ENCODE measurements around the gene CD300A. TPM values are rescaled to one million over a fixed set of nuclear protein-coding genes. Genes with fewer than 3 reads are reported as not detected.

CD300A gene
- total RNA-seq, 1 experiment from 2014 or later = not detected

GRCh38 chr17:74455821-74456220 is 10.6 kb upstream of the CD300A start:
- CTCF ChIA-PET = interaction anchor here (0.7 to 9.3 kb wide), 11 partner anchors 10 to 155 kb away, joined by 3 to 283 read pairs (median 4); partner anchors contain the start of gene GPR142
- POLR2A ChIA-PET = interaction anchor here (2.4 to 6.8 kb wide), 2 partner anchors 25 to 75 kb away, joined by 16 to 46 read pairs; partner anchors contain the start of gene GPRC5C
- Mint-ChIP-seq H3K4me1 (ENCODE audit: insufficient read depth, unreplicated experiment) (peaks cover 7% of the 10 kb centered on the region), H3K9me3 (ENCODE audit: unreplicated experiment) (no peaks in the 10 kb centered on the region), H3K4me3 (ENCODE audit: unreplicated experiment) (no peak overlapping the region), H3K27ac (ENCODE audit: low read depth, unreplicated experiment) (no peak overlapping the region), H3K27me3 (ENCODE audit: insufficient read depth, unreplicated experiment) (no peaks in the 10 kb centered on the region), H3K36me3 (ENCODE audit: insufficient read depth, unreplicated experiment) (no peaks in the 10 kb centered on the region)
- no TSS peak for BruUV-seq (replicated peaks)
- intact Hi-C loops (cut with micrococcal nuclease) = loop anchor here (2.0 kb wide), 2 partner anchors 47 to 147 kb away; no protein-coding TSS in a partner anchor
- TF ChIP-seq, protein P1, sequence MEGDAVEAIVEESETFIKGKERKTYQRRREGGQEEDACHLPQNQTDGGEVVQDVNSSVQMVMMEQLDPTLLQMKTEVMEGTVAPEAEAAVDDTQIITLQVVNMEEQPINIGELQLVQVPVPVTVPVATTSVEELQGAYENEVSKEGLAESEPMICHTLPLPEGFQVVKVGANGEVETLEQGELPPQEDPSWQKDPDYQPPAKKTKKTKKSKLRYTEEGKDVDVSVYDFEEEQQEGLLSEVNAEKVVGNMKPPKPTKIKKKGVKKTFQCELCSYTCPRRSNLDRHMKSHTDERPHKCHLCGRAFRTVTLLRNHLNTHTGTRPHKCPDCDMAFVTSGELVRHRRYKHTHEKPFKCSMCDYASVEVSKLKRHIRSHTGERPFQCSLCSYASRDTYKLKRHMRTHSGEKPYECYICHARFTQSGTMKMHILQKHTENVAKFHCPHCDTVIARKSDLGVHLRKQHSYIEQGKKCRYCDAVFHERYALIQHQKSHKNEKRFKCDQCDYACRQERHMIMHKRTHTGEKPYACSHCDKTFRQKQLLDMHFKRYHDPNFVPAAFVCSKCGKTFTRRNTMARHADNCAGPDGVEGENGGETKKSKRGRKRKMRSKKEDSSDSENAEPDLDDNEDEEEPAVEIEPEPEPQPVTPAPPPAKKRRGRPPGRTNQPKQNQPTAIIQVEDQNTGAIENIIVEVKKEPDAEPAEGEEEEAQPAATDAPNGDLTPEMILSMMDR (IDR thresholded peaks at IDR 0.05; ENCODE audit: unreplicated experiment) = no peak
- no peak for DNase-seq (ENCODE audit: unreplicated experiment)

GRCh38 chr17:74457146-74457819 is 9.2 kb upstream of the CD300A start:
- ChIA-PET POLR2A (interaction anchor here (1.0 to 6.8 kb wide), 3 partner anchors 9 to 154 kb away, joined by 3 to 46 read pairs (median 4); no protein-coding TSS in a partner anchor), CTCF (interaction anchor here (0.5 to 9.3 kb wide), 45 partner anchors 12 to 1832 kb away, joined by 3 to 283 read pairs (median 5); partner anchors contain the start of genes BTBD17 and GPR142)
- H3K4me3 Mint-ChIP-seq (ENCODE audit: unreplicated experiment) = no peak overlapping the region
- no TSS peak for BruUV-seq (replicated peaks)
- TF ChIP-seq, protein P1 (IDR thresholded peaks at IDR 0.05; ENCODE audit: unreplicated experiment) = peak; percentile 92
- no peaks in the 10 kb centered on the region for H3K27me3 Mint-ChIP-seq (ENCODE audit: insufficient read depth, unreplicated experiment)
- DNase-seq (ENCODE audit: unreplicated experiment) = peak; percentile 69
- no peaks in the 10 kb centered on the region for H3K9me3 Mint-ChIP-seq (ENCODE audit: unreplicated experiment)
- no peaks in the 10 kb centered on the region for H3K36me3 Mint-ChIP-seq (ENCODE audit: insufficient read depth, unreplicated experiment)
- intact Hi-C loops (cut with micrococcal nuclease) = loop anchor here (1.0 to 2.0 kb wide), 5 partner anchors 36 to 146 kb away; no protein-coding TSS in a partner anchor
- no peak overlapping the region for H3K27ac Mint-ChIP-seq (ENCODE audit: low read depth, unreplicated experiment)
- peaks cover 7% of the 10 kb centered on the region for H3K4me1 Mint-ChIP-seq (ENCODE audit: insufficient read depth, unreplicated experiment)

- peaks cover 3% of the 10 kb centered on the region for H3K4me1 Mint-ChIP-seq (ENCODE audit: insufficient read depth, unreplicated experiment)
- TF ChIP-seq, protein P1 (IDR thresholded peaks at IDR 0.05; ENCODE audit: unreplicated experiment) = no peak
- no peak overlapping the region for H3K4me3 Mint-ChIP-seq (ENCODE audit: unreplicated experiment)
- no peak overlapping the region for H3K27ac Mint-ChIP-seq (ENCODE audit: low read depth, unreplicated experiment)
- no peaks in the 10 kb centered on the region for H3K27me3 Mint-ChIP-seq (ENCODE audit: insufficient read depth, unreplicated experiment)
- intact Hi-C loops (cut with micrococcal nuclease) = loop anchor here (1.0 to 2.0 kb wide), 5 partner anchors 36 to 145 kb away; no protein-coding TSS in a partner anchor
- DNase-seq (ENCODE audit: unreplicated experiment) = no peak
- H3K9me3 Mint-ChIP-seq (ENCODE audit: unreplicated experiment) = no peaks in the 10 kb centered on the region
- BruUV-seq (replicated peaks) = no TSS peak
- ChIA-PET POLR2A (interaction anchor here (1.0 to 6.8 kb wide), 2 partner anchors 77 to 153 kb away, joined by 3 to 46 read pairs; no protein-coding TSS in a partner anchor), CTCF (interaction anchor here (0.6 to 9.3 kb wide), 36 partner anchors 12 to 1831 kb away, joined by 3 to 283 read pairs (median 5); partner anchors contain the start of genes BTBD17 and GPR142)
- no peaks in the 10 kb centered on the region for H3K36me3 Mint-ChIP-seq (ENCODE audit: insufficient read depth, unreplicated experiment)
These were observed 8.6 kb upstream of the CD300A start for GRCh38 chr17:74457820-74458166.

GRCh38 chr17:74458835-74459234 is 7.6 kb upstream of the CD300A start:
- DNase-seq (ENCODE audit: unreplicated experiment) = no peak
- H3K4me3 Mint-ChIP-seq (ENCODE audit: unreplicated experiment) = no peak overlapping the region
- intact Hi-C loops (cut with micrococcal nuclease) = no loop called here
- no peaks in the 10 kb centered on the region for H3K9me3 Mint-ChIP-seq (ENCODE audit: unreplicated experiment)
- H3K4me1 Mint-ChIP-seq (ENCODE audit: insufficient read depth, unreplicated experiment) = no peaks in the 10 kb centered on the region
- POLR2A ChIA-PET = interaction anchor here (6.8 kb wide), 1 partner anchor 78 kb away, joined by 46 read pairs; no protein-coding TSS in a partner anchor
- H3K27me3 Mint-ChIP-seq (ENCODE audit: insufficient read depth, unreplicated experiment) = no peaks in the 10 kb centered on the region
- TF ChIP-seq, protein P1 (IDR thresholded peaks at IDR 0.05; ENCODE audit: unreplicated experiment) = no peak
- H3K36me3 Mint-ChIP-seq (ENCODE audit: insufficient read depth, unreplicated experiment) = no peaks in the 10 kb centered on the region
- no TSS peak for BruUV-seq (replicated peaks)
- CTCF ChIA-PET = interaction anchor here (1.2 to 9.3 kb wide), 6 partner anchors 13 to 90 kb away, joined by 3 to 283 read pairs (median 10); no protein-coding TSS in a partner anchor
- no peak overlapping the region for H3K27ac Mint-ChIP-seq (ENCODE audit: low read depth, unreplicated experiment)
